Activated CD8-positive, alpha-beta memory T cell treated with anti-CD3 and anti-CD28 coated beads for 1 hour (primary cell): ENCODE measurements around the gene ZFAND3.

Experiments used
- DNase-seq, 2 donors: peaks; one replicate each; pipeline ENCODE4 v3.0.0-alpha.2; 2020; ENCODE audit warnings: low read depth in 1 of 2; ENCODE audit errors: extremely low read depth in 1 of 2

Gene ZFAND3, protein sequence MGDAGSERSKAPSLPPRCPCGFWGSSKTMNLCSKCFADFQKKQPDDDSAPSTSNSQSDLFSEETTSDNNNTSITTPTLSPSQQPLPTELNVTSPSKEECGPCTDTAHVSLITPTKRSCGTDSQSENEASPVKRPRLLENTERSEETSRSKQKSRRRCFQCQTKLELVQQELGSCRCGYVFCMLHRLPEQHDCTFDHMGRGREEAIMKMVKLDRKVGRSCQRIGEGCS

DNA sequence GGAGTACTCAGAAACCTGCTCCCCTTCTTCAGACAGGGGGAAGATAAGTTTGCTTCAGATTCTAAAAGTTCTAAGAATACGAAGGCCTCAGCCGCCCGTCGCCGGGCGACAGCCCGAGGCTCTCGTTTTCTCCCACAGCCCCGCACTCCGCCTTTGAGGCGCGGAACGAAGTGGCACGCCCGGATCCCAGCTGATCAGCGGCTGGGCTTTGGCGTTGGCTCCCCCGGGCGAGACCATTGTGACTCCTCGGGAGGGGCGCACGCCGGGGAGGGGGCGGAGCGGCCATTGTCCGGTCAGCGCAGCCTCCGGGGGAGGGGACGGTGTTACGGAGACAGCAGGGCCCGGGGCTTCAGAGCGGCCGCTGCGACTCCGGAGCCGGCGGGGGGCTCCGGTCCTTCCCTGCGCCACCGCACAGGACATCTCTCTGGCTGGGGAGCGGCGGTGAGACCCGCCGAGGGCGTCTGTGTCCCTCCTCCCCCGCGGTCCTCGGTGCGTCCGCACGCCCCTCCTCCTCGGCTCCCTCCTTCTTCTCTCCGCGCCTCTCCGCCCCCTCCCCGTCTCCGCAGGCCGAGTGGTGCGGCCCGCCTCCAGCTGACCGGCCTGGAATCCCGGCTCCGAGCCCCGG is at the start of gene ZFAND3:
TSS of gene ZFAND3 (plus strand) at position 551 of the 625 bp plus-strand sequence. CDS start 219 bp downstream, outside the sequence.
- peak; percentile 77 to 87 for DNase-seq

DNA sequence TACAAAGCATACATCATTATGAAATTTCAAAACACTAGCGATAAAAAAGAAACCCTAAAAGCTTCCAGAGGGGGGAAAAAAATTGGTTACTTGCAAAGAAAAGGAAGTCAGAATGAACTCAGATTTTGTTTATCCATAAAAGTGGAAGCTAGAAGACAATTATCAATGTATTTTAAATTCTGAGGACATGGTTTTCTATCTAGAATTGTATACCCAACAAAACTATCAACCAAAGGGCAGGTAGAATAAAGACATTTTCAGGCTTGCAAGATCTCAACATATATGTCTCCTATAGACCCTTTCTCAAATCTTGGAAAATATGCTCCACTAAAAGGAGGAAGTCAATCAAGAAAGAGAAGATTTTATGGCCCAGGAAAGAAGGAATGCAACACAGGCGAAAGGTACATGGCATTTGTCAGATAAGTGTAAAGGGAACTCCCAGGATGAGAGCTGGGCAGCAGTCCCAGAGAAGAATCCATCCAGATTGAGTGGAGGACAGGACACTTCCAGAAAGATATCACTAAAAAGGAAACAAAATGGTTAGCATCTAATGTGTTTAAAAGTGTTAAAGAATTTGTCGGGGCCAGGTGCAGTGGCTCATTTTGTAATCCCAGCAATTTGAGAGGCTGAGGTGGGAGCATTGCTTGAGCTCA is 45.4 kb upstream of the ZFAND3 start:
- no peak for DNase-seq

DNA sequence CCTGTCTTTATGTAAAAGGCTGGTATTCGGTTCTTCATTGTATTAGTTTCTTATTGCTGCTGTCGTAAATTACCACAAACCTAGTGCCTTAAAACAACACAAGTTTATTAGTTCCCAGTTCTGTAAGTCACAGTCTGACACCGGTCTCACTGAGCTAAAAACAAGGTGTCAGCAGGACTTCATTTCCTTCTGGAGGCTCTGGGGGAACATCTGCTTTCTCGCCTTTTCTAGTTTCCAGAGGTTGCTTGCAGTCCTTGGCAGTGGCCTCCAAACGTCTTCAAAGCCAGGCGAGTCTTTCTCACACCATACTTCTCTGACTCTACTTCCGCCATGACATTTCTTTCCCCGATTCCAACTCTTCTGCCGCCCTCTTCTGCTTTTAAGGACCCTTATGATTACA is 43.0 kb upstream of the ZFAND3 start:
- no peak for DNase-seq

DNA sequence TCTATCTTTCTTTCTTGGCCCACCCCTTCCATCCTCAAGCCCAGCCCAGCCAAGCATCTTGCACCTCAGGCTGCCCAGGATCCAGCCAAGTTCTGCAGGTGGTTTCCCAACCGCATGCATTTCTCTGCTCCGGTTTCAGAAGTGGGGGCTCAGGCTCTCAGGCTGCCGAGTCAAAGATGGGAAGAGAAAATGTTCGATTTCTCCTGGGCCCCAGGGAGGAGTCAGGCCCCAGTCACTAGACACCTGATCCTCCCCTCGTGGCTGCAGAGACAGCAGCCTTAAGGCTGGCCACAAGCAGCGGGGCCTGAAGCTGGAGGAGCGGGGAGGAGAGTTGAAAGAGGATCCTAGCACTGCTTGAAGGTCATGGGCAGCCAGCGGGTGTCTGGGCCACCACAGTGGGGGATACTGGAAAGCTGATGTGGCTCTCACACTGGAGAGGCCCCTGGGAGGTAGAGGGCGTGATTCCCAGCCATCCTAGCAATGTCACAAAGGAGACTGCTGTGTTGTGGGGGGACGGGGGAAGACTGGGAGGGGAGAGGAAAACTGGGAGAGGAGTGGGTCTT is 42.2 kb upstream of the ZFAND3 start:
- DNase-seq = no peak

DNA sequence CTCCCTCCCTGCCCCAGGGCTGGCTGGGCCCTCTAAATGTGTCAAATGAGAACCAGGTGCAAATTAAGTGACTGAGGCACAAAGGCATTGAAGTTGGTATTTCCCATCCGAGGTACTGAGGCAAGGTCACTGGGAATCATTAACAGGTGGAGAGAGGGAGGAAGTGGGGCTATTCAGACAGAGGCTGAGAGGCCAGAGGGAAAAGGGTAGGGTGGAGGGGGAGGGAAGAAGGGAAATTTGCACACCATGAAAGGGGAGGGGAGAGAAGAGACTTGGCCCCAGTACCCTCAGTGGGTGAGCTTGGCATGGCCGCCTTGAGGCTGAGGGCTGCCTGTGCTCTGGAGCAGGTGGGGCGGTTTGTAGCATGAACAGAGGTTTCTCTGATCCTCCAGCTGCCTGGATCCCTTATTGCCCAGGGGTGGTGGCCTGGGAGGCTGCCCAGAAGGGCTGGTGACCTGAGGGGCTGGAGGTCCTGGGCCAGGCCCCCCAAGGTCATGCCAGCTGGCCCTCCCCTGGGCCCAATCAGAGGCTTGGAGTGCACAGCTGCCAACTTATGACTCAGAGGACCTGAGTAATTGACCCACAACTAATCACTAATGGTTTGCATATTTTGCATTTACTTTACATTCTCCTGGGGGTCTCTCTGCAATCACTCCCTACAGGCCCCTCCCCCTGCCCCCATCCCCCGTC is 40.3 kb upstream of the ZFAND3 start:
- DNase-seq = no peak

DNA sequence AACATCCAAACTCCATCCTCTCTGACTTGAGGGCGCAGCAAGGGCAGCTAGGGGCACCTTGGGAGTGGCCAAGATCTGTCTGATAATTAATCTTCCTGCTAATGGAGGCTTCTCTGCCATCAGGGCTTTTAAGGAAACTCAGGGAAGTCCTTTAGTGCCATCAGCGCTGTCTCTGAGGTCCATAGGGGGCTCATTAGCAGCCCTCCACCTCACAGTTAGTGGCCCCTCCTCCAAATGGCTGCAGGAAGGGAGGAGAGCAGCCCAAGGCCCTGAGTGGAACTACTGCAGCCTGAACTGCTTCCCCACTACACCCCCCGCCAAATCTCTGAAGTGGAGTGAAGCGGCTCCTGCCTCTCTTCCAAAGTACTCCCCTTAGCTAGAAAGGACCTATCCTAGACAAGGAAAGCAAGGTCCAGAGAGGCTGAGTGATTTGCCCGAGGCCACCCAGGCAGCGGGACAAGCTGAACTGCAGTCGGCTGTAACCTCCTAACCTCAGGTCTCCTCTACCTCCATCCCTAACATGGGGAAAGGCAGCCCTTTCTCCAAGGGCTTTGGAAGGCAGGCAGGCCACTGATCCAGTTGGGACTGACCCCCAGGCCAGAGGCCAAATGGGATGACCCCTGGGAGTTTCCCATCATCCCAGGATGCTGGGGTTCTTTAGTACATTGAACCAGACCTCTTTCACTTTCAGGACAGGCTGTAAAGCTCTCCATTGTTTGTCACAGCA is 39.5 kb upstream of the ZFAND3 start:
- no peak for DNase-seq

DNA sequence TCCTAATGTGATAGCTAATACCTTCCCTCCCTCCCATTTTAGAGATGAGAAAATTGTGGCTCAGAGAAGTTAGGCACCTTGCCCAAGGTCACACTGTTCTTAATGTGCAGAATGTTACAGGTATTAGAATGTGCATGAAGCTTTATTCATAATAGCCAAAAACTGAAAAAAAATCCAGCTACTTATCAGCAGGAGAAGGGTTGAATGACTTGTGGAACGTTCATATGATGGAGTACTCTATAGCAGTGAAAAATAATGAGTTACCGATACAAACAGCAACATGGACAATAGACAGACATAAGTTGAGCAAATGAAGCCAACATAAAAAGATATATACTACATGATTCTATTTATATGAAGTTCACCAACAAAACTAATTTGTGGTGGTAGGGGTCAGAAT is 37.7 kb upstream of the ZFAND3 start:
- DNase-seq = no peak

DNA sequence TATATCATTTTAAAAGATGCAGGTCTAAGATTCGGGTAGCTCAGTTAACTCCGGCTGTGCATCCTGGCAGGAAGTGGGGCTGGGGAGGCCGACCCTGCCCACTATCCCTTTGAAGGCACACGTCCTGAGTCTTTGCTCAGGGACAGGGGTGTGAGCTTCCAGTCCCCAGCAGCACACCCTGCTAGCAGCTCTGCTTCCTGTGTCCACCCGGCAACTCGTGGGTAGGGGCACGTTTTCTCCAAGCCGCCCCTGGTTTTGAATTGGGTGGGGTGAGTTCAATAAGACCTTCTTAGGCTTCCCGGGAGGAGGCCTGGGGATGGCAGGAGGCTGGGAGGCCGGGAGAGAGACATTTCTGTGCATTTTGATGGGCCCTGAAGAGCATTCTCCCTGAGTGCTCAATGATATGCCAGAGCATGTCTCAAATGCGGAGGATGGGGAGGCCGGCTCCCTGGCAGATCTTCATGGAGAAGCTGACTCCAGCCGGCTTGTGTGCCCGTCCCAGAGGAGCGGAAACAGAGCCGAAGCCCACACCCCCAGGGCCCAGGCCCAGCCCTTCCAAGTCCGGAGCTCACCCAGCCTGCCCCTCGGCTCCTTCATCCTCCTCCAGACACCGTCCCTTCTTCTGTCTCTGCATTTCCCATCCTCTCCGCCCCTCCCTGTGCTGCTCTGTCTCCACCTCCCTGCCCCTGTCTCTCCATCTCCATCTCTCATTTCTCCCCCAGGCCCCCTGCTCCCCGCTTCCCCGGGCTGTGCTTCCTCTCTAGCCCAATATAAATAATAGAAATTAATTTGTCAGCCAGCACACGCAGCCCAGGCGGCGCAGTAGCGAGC is 36.3 kb upstream of the ZFAND3 start:
- no peak for DNase-seq

DNA sequence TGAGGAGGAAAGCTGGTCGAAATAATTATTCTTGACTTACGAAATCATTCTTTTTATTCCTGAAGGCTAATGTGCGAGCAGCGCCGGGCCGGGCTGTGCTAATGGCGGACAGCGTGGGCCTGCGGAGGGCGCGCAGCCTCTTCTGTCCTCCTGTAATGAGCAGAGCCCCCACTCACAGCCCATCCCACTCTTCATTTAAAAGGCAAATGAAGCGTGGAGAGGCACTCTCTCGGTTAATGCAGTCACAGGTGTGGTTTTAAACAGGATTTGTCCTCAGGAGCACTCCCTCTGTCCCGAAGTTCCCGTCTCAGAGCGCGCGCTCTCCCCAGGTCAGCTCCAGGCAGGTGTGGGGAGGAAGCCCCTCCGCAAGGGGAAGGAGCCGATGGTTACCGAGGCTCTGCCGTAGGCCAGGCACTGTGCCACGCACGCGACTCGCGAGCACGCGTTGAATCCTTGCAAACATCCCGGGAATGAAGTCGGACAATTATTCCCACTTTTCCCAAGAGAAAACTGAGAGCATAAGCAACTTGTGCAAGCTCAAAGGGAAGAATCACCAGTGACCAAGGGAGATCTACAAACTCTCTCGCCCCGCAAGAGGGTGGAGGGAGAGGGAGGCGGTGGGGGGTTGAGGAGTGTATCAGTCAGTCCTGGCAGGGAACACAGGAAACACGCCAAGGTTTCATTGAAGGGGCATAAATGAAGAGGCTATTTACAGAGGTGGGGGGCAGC is 35.5 kb upstream of the ZFAND3 start:
- no peak for DNase-seq

DNA sequence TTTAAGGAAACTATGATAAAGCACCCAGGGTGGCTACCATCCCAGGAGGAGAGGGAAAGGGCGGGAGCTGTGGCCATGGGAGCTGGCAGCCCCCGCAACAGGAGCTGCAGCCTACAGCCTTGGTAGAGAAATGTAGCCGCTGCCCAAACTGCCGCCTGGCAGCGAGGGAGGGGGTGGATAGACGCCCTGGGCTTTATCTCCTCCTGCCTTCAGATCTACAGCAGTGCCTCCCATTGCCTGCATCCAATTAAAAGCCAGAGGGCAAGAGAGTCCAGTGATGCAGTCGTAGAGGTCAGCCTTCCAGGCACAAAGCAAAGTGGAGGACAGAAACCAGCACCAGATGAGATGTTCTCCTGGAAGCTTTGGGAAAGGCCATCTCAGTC is 35.0 kb upstream of the ZFAND3 start:
- DNase-seq = no peak

DNA sequence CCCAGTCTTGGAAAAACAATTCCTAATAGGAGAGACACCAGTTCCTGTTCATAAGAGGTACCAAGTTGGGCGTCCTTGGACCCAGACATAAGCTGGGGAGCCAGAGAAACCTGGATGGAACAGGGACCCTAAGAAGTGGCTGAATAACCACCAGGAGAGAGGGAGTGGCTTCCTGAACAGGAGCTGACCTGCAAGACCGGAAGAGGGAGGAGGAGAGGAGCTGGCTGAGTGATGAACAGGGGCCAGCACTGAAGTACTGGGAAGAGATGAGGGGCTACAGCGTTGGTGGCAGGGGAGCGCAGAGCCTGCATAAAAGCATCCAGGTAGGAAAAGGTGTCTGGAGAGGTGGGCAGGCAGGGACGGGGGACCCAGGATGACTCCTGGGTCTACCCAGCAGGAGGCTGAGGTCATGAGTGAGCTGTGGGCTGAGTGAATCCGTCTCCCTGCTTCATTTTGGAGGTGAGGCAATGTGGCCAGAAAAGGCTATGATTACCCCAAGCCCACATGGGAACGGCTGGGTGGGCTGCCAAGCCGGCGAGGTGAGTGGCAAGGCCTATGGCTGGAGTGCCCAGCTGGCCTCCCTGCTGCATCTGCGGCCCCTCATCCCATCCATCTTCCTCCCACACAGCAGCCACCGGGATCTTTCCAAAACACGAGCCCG is 34.4 kb upstream of the ZFAND3 start:
- DNase-seq = no peak

DNA sequence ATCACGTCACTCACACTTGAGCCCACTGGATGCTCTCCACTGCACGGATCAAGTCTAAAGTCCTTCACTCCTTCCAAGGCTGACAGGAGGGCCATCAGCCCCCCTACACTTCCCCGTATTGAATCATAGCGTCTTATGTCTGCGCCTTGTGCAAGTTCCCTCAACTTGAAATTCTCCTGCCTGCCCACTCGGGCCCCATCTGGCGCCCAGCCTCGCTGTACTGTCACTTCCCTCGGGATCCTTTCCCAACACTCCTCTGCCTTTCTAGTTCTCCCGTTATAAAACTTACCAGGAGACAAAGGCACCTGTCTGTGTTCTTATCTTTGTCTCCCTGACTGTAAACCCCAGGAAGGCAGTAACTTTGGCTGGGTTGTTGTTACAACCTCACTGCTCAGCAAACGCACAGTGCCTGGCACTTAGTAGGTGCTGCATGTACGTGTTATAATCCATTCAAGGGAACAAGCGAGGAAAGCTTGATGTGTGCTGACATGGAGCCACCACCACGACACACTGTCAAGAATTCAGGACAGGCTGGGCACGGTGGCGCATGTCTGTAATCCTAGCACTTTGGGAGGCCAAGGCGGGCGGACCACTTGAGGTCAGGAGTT is 33.8 kb upstream of the ZFAND3 start:
- DNase-seq = no peak

DNA sequence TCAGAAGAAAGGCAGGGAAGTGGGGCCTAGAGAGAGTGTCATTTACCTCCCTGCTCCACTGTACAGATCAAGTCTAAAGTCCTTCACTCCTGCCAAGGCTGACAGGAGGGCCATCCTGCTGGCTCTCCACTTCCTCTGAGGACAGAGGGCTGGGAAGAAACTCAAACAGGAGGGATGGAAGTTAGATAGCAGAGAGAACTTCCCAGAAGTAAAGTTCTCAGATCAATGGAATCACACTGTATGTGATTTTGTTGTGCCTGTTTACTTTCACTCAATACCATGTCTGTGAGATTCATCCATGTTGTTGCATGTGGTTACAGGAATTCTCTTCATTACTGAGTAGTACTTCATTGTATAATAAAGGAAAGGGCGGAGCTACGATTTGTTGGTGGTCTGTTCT is 32.3 kb upstream of the ZFAND3 start:
- DNase-seq = no peak

DNA sequence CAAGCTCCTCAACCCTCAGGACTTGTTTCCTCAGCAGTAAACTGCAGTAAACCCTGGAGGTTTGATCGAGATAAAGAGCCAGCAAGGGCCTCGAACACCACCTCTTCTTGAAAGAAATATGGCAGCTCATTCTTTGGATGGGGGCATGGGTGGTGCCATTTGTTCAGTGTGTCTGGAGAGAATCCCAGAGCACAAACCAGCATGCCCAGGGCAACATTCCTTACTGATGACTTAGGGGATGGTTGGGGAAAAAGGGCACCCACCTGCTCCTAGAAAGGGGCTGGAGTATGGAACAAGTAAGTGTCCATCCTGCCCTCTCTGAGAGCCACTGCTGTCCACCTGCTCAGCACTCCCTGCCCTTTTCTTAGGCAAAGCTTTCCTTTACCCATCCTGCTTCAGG is 31.3 kb upstream of the ZFAND3 start:
- DNase-seq = no peak

DNA sequence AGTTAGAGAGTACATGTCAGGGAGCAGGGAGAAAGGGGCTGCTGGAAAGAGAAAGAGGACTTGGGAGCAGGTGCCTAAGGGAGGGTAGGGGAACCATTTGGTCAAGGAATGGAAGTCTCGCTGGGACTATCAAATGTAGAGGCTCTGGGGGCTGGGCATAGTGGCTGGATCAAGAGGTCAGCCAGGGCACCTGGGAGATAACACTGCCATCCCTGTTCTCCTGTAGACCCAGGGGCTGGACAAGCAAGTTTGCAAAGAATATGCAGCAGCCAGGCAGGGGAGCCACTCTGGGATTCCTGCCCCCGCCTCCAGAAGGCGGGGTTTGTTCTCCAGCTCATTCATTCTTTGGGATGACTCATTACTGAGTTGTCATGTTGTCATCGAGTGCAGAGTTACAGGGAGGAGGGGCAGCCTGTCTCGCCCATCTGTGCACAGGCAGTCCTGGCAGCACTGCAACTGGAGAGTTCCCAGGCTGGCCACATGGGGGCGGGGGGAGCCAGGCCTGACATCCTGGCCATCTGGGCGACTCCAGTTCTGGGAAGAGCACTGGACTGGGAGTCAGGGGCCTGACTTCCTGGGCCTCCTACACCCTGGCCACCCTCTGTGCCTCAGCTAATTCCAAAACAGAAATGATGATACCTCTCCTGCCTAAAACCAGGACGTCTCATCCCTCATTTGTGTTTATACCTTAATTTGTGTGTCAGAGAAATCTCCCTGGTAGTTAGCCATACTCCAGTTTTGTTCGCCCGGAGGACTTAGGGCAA is 28.2 kb upstream of the ZFAND3 start:
- DNase-seq = peak; percentile 44 to 67

DNA sequence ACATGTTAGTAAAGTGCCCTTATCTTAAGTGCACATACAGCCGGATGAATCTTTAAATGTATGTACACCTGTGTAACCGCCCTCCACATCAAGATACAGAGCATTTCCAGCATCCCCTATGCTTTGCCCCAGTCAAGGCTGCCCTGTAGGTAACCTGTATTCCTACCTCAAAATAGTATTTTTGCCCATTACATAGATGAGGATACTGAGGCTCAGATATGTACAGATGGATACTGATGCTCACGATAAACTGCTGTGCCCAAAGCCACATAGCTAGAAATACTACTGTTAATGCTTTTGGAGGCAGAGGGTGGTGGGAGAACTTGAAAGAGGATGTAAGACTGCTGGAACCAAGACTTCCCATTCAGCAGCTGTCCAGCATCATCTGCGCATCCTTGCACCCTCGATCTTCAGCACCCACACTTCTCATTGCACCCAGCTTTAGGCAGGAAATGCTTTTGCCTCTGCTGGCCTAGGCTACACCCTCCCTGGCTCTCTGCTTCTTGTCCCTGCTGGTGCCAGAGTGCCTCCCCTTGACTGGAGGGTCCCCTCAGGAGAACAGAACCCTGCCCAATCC is 27.0 kb upstream of the ZFAND3 start:
- no peak for DNase-seq

DNA sequence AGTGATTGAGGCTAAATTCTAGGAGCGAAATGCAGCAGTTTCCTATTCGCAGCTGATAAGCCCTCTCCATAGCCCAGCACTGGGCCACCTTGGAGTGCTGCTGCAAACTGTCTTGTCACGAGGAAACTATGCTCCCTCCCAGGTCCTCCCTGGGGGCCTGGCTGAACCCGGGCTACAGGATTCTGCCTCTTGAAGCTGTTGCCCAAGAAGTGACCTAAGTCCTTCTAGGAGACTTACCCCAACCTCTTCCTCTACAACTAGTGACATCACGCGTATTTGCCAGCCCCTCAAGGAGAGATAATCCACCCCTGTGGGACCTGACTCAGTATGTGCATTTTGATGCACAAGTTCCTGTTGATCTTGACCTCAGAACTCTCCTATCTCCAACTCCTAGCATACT is 26.5 kb upstream of the ZFAND3 start:
- DNase-seq = no peak
